ENCODE data around the gene OR5B12. TPM values are rescaled to one million over a fixed set of nuclear protein-coding genes. Genes with fewer than 3 reads are reported as not detected.
A peak's percentile ranks its signal among the peaks of the same experiment; 100 is the strongest.
"Not testable (repeated sequence)": the region's sequence is repeated elsewhere in the genome, so short reads cannot be mapped to it uniquely, and the experiment has no call there.

Gene OR5B12
- polyA plus RNA-seq, 1 of the 3 experiments (the other 2 are of a cell fraction): not detected

DNA sequence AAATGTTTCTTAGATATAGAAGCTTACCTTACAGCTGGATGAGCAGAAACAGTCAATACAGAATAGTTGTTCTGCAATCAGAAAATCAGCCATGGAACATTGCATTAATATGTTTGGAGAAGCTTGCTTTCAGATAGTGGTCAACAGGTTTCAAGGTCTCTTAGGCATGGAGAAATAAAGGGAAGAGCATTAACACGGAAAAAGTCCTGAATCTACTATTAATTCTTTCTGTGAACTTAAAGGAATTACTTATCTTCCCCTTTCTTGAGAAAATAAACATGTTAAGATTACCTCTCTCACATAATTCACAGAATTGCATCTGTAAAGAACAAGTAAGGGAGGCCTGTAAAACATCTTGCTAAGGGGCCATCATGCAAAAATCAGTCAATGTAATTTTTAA is 35.3 kb downstream of the OR5B12 start, which contains the start of gene OR5B3:
OR5B3 (minus strand) TSS at position 101 of the 400 bp plus-strand sequence. CDS start 3,465 bp downstream, outside the sequence.
- no peaks in the 10 kb centered on the region for H3K27me3 ChIP-seq (ENCODE audit: insufficient read depth)
- ChIA-PET POLR2A (no interaction called here), CTCF (no interaction called here)
- H3K4me2 ChIP-seq: 0 out of 2 replicates have a peak within 1 kb of the TSS, but pooled peaks have one; percentile 1
- H3K4me3 ChIP-seq (ENCODE audit: low read depth in 2 of 2, low read length in 1 of 2): no peak within 1 kb of the TSS
- H3K4me1 ChIP-seq (ENCODE audit: control insufficient read depth in 1 of 2, insufficient read depth in 2 of 2, low read depth in 1 of 2, low read length in 1 of 2): no peaks in the 10 kb centered on the region
- H3K27ac ChIP-seq (ENCODE audit: low read depth in 2 of 2, low read length in 1 of 2): no peak within 1 kb of the TSS
- no peaks in the 10 kb centered on the region; the same call in 1 of the 2 replicates for H3K9me3 ChIP-seq
- H4K20me1 ChIP-seq (ENCODE audit: insufficient read depth): no peaks in the 10 kb centered on the region
- H3F3A ChIP-seq (replicated peaks; ENCODE audit: insufficient read depth): no peaks in the 10 kb centered on the region
- no peaks in the 10 kb centered on the region for H3K36me3 ChIP-seq (replicated peaks in 1 of 2; ENCODE audit: control insufficient read depth in 1 of 2, insufficient read depth in 2 of 2, low read length in 1 of 2)
- H3K79me2 ChIP-seq (ENCODE audit: insufficient read depth): no peaks in the 10 kb centered on the region
- TF ChIP-seq, protein P1, sequence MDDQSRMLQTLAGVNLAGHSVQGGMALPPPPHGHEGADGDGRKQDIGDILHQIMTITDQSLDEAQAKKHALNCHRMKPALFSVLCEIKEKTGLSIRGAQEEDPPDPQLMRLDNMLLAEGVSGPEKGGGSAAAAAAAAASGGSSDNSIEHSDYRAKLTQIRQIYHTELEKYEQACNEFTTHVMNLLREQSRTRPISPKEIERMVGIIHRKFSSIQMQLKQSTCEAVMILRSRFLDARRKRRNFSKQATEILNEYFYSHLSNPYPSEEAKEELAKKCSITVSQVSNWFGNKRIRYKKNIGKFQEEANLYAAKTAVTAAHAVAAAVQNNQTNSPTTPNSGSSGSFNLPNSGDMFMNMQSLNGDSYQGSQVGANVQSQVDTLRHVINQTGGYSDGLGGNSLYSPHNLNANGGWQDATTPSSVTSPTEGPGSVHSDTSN (IDR thresholded peaks at IDR 0.05): no peak
- TF ChIP-seq POLR2AphosphoS5 (IDR thresholded peaks at IDR 0.05; ENCODE audit: low read depth, low read length): no peak
- TF ChIP-seq TEAD4 (IDR thresholded peaks at IDR 0.05; ENCODE audit: borderline replicate concordance, insufficient read depth): no peak
- no peak for TF ChIP-seq SIN3A (IDR thresholded peaks at IDR 0.05; ENCODE audit: borderline replicate concordance, low read depth, low read length)
- no peak for TF ChIP-seq FOXM1 (IDR thresholded peaks at IDR 0.05; ENCODE audit: low read depth)
- TF ChIP-seq, protein P2, sequence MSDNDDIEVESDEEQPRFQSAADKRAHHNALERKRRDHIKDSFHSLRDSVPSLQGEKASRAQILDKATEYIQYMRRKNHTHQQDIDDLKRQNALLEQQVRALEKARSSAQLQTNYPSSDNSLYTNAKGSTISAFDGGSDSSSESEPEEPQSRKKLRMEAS (IDR thresholded peaks at IDR 0.05; ENCODE audit: low read depth): no peak
- TF ChIP-seq JUND (IDR thresholded peaks at IDR 0.05): no peak
- TF ChIP-seq NRF1 (IDR thresholded peaks at IDR 0.05; ENCODE audit: low read depth, low read length): no peak
- WGBS (ENCODE audit: low lambda C conversion rate): 3% methylated on average over 1 of the region's 1 CpG
- H2AFZ ChIP-seq (ENCODE audit: low read depth): no peak within 1 kb of the TSS
- H3K9me2 ChIP-seq: no peaks in the 10 kb centered on the region
- DNase-seq: no peak
- no peak within 1 kb of the TSS for H3K9ac ChIP-seq

DNA sequence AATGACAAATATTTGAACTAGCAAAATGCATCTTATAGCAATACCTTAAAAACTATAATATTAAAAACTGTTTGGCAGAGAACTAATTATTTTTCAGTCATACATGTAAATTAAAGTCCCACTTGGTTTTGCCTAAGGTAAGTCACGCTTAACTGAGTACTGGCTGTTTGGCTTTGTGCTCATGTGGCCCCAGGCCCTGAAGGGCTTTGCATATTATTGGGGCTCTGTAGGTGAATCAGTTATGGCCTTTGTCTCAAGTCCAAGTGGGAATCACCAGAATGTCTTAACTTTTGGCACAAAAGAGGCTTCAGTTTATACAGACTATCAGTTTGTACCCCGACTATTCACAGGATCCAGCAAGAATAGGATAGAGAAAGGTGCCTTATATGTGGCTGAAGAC is 42.4 kb downstream of the OR5B12 start:
- CTCF ChIA-PET; H4K20me1 ChIP-seq (ENCODE audit: insufficient read depth); H3K79me2 ChIP-seq (ENCODE audit: insufficient read depth); H3K27me3 ChIP-seq (ENCODE audit: insufficient read depth); POLR2A ChIA-PET; H3F3A ChIP-seq (replicated peaks; ENCODE audit: insufficient read depth); DNase-seq; H3K9ac ChIP-seq; H3K27ac ChIP-seq (ENCODE audit: low read depth in 2 of 2, low read length in 1 of 2); H2AFZ ChIP-seq (ENCODE audit: low read depth); H3K36me3 ChIP-seq (replicated peaks in 1 of 2; ENCODE audit: control insufficient read depth in 1 of 2, insufficient read depth in 2 of 2, low read length in 1 of 2); H3K9me3 ChIP-seq; H3K9me2 ChIP-seq; H3K4me3 ChIP-seq (ENCODE audit: low read depth in 2 of 2, low read length in 1 of 2); H3K4me1 ChIP-seq (ENCODE audit: control insufficient read depth in 1 of 2, insufficient read depth in 2 of 2, low read depth in 1 of 2, low read length in 1 of 2); H3K4me2 ChIP-seq: not testable (repeated sequence)
- no CpG with 5 or more reads among the region's 2 CpGs for WGBS (ENCODE audit: low lambda C conversion rate)

DNA sequence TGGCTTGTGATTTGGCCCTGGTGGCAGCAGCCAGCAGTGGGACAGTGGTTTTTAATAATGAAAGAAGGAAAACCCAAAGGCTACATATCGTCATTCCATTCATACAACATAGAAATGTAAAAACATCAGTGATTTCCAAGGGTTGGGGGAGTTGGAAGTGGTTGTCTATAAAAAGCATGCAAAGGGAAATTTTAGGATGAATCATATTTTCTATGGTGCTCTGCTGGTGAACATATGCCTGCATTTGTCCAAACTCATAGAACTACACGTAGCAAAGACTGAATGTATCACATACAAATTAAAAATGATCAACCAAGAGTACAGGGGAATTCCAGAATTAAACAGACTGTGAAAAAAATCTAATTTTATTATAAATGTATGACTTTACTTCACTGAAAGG is 46.5 kb downstream of the OR5B12 start:
- Histone ChIP-seq H2AFZ (ENCODE audit: low read depth) (no peak overlapping the region), H4K20me1 (ENCODE audit: insufficient read depth) (no peaks in the 10 kb centered on the region), H3K4me2 (no peak overlapping the region), H3K9ac (no peak overlapping the region), H3K9me2 (no peaks in the 10 kb centered on the region), H3K27me3 (ENCODE audit: insufficient read depth) (no peaks in the 10 kb centered on the region), H3K27ac (ENCODE audit: low read depth in 2 of 2, low read length in 1 of 2) (no peak overlapping the region), H3K4me1 (ENCODE audit: control insufficient read depth in 1 of 2, insufficient read depth in 2 of 2, low read depth in 1 of 2, low read length in 1 of 2) (peaks cover 0 to 11% of the 10 kb centered on the region in 2 experiments; a peak in 1 of 4 replicates), H3K9me3 (peaks cover 9% of the 10 kb centered on the region; the same call in 1 of the 2 replicates), H3F3A (replicated peaks; ENCODE audit: insufficient read depth) (peaks cover 19% of the 10 kb centered on the region), H3K4me3 (ENCODE audit: low read depth in 2 of 2, low read length in 1 of 2) (no peak overlapping the region), H3K36me3 (replicated peaks in 1 of 2; ENCODE audit: control insufficient read depth in 1 of 2, insufficient read depth in 2 of 2, low read length in 1 of 2) (no peaks in the 10 kb centered on the region), H3K79me2 (ENCODE audit: insufficient read depth) (no peaks in the 10 kb centered on the region)
- no peak for DNase-seq
- 21% methylated on average over 2 of the region's 2 CpGs for WGBS (ENCODE audit: low lambda C conversion rate)
- ChIA-PET CTCF (no interaction called here), POLR2A (no interaction called here)
- TF ChIP-seq, protein P1 (IDR thresholded peaks at IDR 0.05): no peak
- no peak for TF ChIP-seq FOXJ3 (CRISPR knock-in tag; IDR thresholded peaks at IDR 0.05)
- no peak for TF ChIP-seq SIN3A (IDR thresholded peaks at IDR 0.05; ENCODE audit: borderline replicate concordance, low read depth, low read length)
- no peak for TF ChIP-seq GABPA (IDR thresholded peaks at IDR 0.05; ENCODE audit: low read depth)
- TF ChIP-seq, protein P2 (IDR thresholded peaks at IDR 0.05; ENCODE audit: low read depth): no peak
- TF ChIP-seq RFX5 (IDR thresholded peaks at IDR 0.05; ENCODE audit: low read length): no peak
- no peak for TF ChIP-seq MXI1 (IDR thresholded peaks at IDR 0.05; ENCODE audit: low read depth, low read length)
- TF ChIP-seq, protein P3, sequence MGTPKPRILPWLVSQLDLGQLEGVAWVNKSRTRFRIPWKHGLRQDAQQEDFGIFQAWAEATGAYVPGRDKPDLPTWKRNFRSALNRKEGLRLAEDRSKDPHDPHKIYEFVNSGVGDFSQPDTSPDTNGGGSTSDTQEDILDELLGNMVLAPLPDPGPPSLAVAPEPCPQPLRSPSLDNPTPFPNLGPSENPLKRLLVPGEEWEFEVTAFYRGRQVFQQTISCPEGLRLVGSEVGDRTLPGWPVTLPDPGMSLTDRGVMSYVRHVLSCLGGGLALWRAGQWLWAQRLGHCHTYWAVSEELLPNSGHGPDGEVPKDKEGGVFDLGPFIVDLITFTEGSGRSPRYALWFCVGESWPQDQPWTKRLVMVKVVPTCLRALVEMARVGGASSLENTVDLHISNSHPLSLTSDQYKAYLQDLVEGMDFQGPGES (IDR thresholded peaks at IDR 0.05; ENCODE audit: low read depth, low read length): no peak
- TF ChIP-seq, protein P4, sequence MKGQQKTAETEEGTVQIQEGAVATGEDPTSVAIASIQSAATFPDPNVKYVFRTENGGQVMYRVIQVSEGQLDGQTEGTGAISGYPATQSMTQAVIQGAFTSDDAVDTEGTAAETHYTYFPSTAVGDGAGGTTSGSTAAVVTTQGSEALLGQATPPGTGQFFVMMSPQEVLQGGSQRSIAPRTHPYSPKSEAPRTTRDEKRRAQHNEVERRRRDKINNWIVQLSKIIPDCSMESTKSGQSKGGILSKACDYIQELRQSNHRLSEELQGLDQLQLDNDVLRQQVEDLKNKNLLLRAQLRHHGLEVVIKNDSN (IDR thresholded peaks at IDR 0.05; ENCODE audit: borderline replicate concordance, low read depth): no peak
- TF ChIP-seq CHD2 (IDR thresholded peaks at IDR 0.05; ENCODE audit: low read length, partially characterized antibody): no peak
- no peak for TF ChIP-seq SMC3 (IDR thresholded peaks at IDR 0.05; ENCODE audit: low read depth, low read length)
- TF ChIP-seq EP300 (IDR thresholded peaks at IDR 0.05; ENCODE audit: borderline replicate concordance in 1 of 2, low read depth in 1 of 2, low read length in 1 of 2): no peak
- no peak for TF ChIP-seq TAF1 (IDR thresholded peaks at IDR 0.05; ENCODE audit: borderline replicate concordance, low read depth, low read length)
